Smooth muscle cell (in vitro differentiated cells): Measurements from ENCODE around the gene CPB1. TPM values are rescaled to one million over a fixed set of nuclear protein-coding genes. Genes with fewer than 3 reads are reported as not detected.

ENCODE experiments used
- DNase-seq: peaks from one replicate; lab custom pipeline; 2025; ENCODE audit not compliant: unreplicated experiment; lab: John Stamatoyannopoulos, UW
- H2AFZ ChIP-seq: fragments of 200-600 bp; sonication (generic); 2 replicates; pipeline ENCODE4 v1.6.0; 2016; ENCODE audit warnings: antibody characterized with exemption, low read depth, mild to moderate bottlenecking
- H3F3A ChIP-seq: fragments of 200-600 bp; sonication (generic); 2 replicates; pipeline ENCODE4 v1.6.0; 2017; ENCODE audit warnings: antibody characterized with exemption, low read depth
- H3K27ac ChIP-seq: fragments of 200-600 bp; sonication (generic); 2 replicates; pipeline ENCODE4 v1.5.1; 2016; ENCODE audit warnings: low read depth, mild to moderate bottlenecking
- H3K27me3 ChIP-seq: fragments of 200-600 bp; sonication (generic); 2 replicates; pipeline ENCODE4 v1.6.1; 2016; ENCODE audit warnings: low read depth, mild to moderate bottlenecking
- H3K36me3 ChIP-seq: fragments of 200-600 bp; sonication (generic); 2 replicates; pipeline ENCODE4 v1.5.1; 2016; ENCODE audit warnings: low read depth
- H3K4me1 ChIP-seq: fragments of 200-600 bp; sonication (generic); 2 replicates; pipeline ENCODE4 v1.5.1; 2016; ENCODE audit warnings: low read depth
- H3K4me2 ChIP-seq: fragments of 200-600 bp; sonication (generic); 2 replicates; pipeline ENCODE4 v1.6.0; 2016; ENCODE audit warnings: mild to moderate bottlenecking
- H3K4me3 ChIP-seq: fragments of 200-600 bp; sonication (generic); 2 replicates; pipeline ENCODE4 v1.5.1; 2016; ENCODE audit warnings: mild to moderate bottlenecking
- H3K79me2 ChIP-seq: fragments of 200-600 bp; sonication (generic); 2 replicates; pipeline ENCODE4 v1.6.0; 2016; ENCODE audit warnings: low read depth, mild to moderate bottlenecking
- H3K9ac ChIP-seq: fragments of 200-600 bp; sonication (generic); 2 replicates; pipeline ENCODE4 v1.6.0; 2016; ENCODE audit warnings: low read depth
- H3K9me3 ChIP-seq: fragments of 200-600 bp; sonication (generic); replicated peaks from 2 replicates; pipeline ENCODE4 v1.5.1; 2016; ENCODE audit warnings: low read depth
- H4K20me1 ChIP-seq: fragments of 200-600 bp; sonication (generic); 2 replicates; pipeline ENCODE4 v1.6.0; 2016; ENCODE audit warnings: low read depth
- WGBS: methylation state at CpG from one replicate; pipeline ENCODE4 v1.1.7; 2016; ENCODE audit warnings: low lambda C conversion rate; 5-methylcytosine and 5-hydroxymethylcytosine counted together
- polyA plus RNA-seq: library from polyadenylated mRNA; unstranded; fragments of >200 nt; fragmentation: Nextera tagmentation; extraction: Ambion mirVana; gene quantifications from 2 replicates; pipeline ENCODE4 v1.2.1, GENCODE V29; 2016
- total RNA-seq: library from RNA; depleted of rRNA; stranded (reverse); fragments of >200 nt; gene quantifications from 2 replicates; pipeline ENCODE4 v1.2.3, GENCODE V29; 2014
- TF ChIP-seq, protein P1 (sequence below): fragments of 200-600 bp; sonication (generic); IDR thresholded peaks from 2 replicates; pipeline ENCODE4 v1.5.1; 2017; ENCODE audit warnings: borderline replicate concordance, mild to moderate bottlenecking, antibody characterized with exemption; ENCODE audit not compliant: insufficient read depth, poor library complexity, severe bottlenecking

Gene CPB1
- total and polyA plus RNA-seq, 2 experiments from 2014 or later: not detected

- no peaks in the 10 kb centered on the region for H3K27me3 ChIP-seq
- TF ChIP-seq, protein P1, sequence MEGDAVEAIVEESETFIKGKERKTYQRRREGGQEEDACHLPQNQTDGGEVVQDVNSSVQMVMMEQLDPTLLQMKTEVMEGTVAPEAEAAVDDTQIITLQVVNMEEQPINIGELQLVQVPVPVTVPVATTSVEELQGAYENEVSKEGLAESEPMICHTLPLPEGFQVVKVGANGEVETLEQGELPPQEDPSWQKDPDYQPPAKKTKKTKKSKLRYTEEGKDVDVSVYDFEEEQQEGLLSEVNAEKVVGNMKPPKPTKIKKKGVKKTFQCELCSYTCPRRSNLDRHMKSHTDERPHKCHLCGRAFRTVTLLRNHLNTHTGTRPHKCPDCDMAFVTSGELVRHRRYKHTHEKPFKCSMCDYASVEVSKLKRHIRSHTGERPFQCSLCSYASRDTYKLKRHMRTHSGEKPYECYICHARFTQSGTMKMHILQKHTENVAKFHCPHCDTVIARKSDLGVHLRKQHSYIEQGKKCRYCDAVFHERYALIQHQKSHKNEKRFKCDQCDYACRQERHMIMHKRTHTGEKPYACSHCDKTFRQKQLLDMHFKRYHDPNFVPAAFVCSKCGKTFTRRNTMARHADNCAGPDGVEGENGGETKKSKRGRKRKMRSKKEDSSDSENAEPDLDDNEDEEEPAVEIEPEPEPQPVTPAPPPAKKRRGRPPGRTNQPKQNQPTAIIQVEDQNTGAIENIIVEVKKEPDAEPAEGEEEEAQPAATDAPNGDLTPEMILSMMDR: no peak
- 48% methylated on average over 1 of the region's 1 CpG for WGBS
These were observed 46.4 kb downstream of the CPB1 start for GRCh38 chr3:148873977-148874376.

GRCh38 chr3:148878095-148878494 is 50.5 kb downstream of the CPB1 start:
- H3K9me3 ChIP-seq: no peaks in the 10 kb centered on the region
- TF ChIP-seq, protein P1: no peak
- no peaks in the 10 kb centered on the region for H3K36me3 ChIP-seq
- H3K4me1 ChIP-seq: no peaks in the 10 kb centered on the region
- H3K27ac ChIP-seq: no peak overlapping the region
- no peak overlapping the region for H2AFZ ChIP-seq
- no peak overlapping the region for H3K9ac ChIP-seq
- no peaks in the 10 kb centered on the region for H3K79me2 ChIP-seq
- no peak overlapping the region for H3K4me3 ChIP-seq
- H3K27me3 ChIP-seq: no peaks in the 10 kb centered on the region
- no peak for DNase-seq
- H3K4me2 ChIP-seq: no peak overlapping the region
- no peaks in the 10 kb centered on the region for H4K20me1 ChIP-seq
- no peaks in the 10 kb centered on the region for H3F3A ChIP-seq

More at GRCh38 chr3:148873977-148874376, 46.4 kb downstream of the CPB1 start:
- H3K9ac ChIP-seq: no peak overlapping the region
- H3K9me3 ChIP-seq: no peaks in the 10 kb centered on the region
- no peak overlapping the region for H3K4me3 ChIP-seq
- no peak overlapping the region for H3K27ac ChIP-seq
- no peak overlapping the region for H2AFZ ChIP-seq
- H3K4me2 ChIP-seq: no peak overlapping the region
- H3K4me1 ChIP-seq: no peaks in the 10 kb centered on the region
- H3K36me3 ChIP-seq: no peaks in the 10 kb centered on the region
- no peaks in the 10 kb centered on the region for H3F3A ChIP-seq
- H3K79me2 ChIP-seq: no peaks in the 10 kb centered on the region
- DNase-seq: no peak
- H4K20me1 ChIP-seq: no peaks in the 10 kb centered on the region

DNA sequence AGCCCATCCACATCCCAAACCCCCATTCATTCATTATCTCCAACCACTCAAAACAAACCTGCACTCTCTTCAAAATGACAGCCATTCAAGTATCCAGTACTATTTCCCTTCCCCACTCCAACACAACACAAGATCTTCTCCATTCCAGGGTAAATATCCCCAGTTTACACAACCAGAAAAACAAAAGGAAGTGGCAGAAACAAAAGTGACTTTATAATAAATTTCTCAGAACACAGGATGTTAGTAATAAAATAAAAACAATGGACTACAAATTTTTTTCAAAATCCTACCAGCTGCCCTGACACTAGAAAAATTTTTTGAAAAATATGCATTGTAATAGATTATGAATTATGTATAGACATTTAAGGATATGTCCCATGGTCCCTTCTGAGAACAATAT is 51.6 kb downstream of the CPB1 start:
- H3K27ac ChIP-seq: no peak overlapping the region
- no peaks in the 10 kb centered on the region for H3K36me3 ChIP-seq
- DNase-seq: no peak
- no peaks in the 10 kb centered on the region for H3K27me3 ChIP-seq
- TF ChIP-seq, protein P1: no peak
- no peaks in the 10 kb centered on the region for H4K20me1 ChIP-seq
- no peaks in the 10 kb centered on the region for H3K4me1 ChIP-seq
- H3F3A ChIP-seq: no peaks in the 10 kb centered on the region
- no peak overlapping the region for H2AFZ ChIP-seq
- H3K9ac ChIP-seq: no peak overlapping the region
- H3K4me2 ChIP-seq: no peak overlapping the region
- H3K9me3 ChIP-seq: no peaks in the 10 kb centered on the region
- H3K4me3 ChIP-seq: no peak overlapping the region
- H3K79me2 ChIP-seq: no peaks in the 10 kb centered on the region

DNA sequence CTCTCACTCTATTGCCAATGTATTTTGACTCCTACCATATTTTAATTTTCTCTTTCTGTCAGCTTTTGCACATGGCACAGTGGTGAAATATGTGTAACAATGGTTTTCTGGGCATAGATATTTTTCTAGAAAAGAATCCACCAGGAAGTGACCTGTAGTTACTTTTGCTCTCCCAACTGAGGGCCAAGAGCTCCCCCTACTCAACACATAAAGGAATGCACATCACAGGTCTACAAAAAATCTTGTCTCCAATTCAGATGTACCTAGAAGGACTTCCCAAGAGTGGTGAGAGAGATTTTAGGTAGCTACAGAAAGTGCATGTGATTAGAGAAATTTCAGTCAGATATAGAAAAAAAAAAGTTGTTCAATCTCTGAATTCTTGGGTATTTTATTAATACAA is 53.1 kb downstream of the CPB1 start:
- Histone ChIP-seq H3K9ac (no peak overlapping the region), H3F3A (no peaks in the 10 kb centered on the region), H3K4me2 (no peak overlapping the region), H3K27ac (no peak overlapping the region), H4K20me1 (no peaks in the 10 kb centered on the region), H3K4me1 (no peaks in the 10 kb centered on the region), H3K36me3 (no peaks in the 10 kb centered on the region), H3K79me2 (no peaks in the 10 kb centered on the region), H3K9me3 (no peaks in the 10 kb centered on the region), H3K4me3 (no peak overlapping the region), H2AFZ (no peak overlapping the region), H3K27me3 (no peaks in the 10 kb centered on the region)
- TF ChIP-seq, protein P1: peak; percentile 13
- no peak for DNase-seq
